GM21390 (cell line): ENCODE data around the gene DRAM1.
"Not testable (repeated sequence)": the region's sequence is repeated elsewhere in the genome, so short reads cannot be mapped to it uniquely, and the experiment has no call there.

Experiments used
- ATAC-seq: cut with Tn5 transposase; IDR thresholded peaks from one replicate; pipeline ENCODE4 v1.9.1; 2021; ENCODE audit not compliant: unreplicated experiment

Gene DRAM1

DNA sequence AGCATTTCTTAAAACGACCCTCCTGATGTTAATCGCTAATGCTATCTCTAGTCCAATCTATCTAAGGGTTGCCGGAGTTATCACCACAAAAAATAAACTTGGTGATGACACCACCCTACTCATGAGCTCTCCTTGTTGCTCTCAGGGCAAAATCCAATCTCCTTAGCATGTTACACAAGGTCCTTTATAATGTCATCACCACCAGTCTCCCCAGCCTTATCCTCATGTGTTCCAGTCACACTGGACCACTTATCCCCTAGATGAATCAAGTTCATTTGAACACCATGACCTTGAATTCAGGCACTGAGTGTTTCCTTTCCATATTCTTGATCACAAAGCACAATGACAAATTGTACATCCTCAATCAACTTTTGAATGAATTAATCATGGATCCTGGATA, 19.0 kb upstream of the DRAM1 start:
- no peak for ATAC-seq

DNA sequence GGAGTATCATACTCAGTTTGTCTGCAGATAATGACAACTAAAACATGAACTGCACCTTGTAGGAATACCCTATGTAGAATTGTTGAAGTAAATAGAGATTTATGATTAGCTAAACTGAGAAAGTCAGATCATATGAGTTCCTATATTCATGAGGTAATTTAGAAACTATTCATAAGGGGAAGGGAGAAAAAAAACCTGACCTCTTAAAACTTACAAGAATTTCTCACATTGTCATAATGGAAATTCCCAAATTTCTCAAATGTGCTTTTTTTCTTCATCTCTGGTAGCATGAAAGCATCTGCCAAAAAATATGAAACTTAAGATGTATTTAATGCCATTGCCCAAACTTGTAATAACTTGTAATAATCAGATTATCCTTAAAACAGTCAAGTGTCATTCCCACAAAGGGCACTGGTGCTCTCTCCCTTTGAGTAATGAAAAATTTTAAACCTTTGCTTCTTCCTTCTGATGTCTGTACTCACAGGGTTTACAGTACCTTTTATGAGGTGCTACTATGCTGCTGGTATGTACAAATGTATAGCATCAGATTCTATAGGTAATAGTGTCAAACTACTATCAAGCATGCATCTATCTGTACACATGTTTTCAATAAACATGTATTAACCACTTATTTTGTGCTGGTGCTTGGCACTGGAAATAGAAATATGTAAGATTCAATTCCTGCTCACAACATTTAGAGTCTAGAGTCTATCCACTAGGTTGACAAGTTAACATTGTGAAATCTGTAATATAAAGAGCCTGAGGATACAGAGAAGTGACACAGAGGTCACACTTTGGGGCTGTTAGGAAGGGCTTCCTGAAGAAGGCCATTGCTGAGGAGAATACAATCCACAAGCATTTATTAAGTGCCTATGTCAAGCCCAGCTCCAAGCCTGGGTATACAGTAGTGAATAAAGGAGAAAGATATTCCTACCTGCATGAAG, 17.4 kb upstream of the DRAM1 start:
- peak; percentile 39 for ATAC-seq

DNA sequence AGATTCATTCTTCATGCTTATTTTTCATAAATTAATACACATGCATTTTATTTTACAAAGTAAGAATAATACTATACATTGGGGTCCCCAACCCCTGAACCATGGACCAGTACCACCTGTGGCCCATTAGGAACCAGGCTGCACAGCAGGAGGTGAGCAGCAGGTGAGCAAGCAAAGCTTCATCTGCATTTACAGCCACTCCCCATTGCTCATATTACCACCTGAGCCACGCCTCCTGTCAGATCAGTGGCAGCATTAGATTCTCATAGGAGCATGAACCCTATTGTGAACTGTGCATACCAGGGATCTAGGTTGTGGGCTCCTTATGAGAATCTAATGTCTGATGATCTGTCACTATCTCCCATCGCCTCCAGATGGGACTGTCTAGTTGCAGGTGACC, 15.7 kb upstream of the DRAM1 start:
- ATAC-seq: not testable (repeated sequence)

DNA sequence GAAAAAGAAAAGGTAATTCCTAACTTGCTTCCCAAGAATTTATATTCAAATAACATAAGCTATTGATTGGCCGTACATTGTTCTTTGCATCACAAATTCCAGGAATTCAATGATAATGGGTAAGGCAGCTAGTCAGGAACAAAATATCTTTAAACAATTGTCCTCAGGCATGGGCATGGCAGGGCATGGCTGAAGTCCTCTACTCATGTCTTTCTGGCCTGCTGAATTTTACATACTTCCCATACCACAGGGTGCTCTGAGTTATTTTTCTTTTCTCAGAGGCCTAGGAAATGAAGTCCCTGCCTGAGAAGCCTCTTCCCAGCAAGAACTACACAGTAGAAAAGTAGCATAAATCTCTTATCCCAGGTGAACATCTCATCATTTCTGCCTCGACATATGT, 15.1 kb upstream of the DRAM1 start:
- no peak for ATAC-seq

DNA sequence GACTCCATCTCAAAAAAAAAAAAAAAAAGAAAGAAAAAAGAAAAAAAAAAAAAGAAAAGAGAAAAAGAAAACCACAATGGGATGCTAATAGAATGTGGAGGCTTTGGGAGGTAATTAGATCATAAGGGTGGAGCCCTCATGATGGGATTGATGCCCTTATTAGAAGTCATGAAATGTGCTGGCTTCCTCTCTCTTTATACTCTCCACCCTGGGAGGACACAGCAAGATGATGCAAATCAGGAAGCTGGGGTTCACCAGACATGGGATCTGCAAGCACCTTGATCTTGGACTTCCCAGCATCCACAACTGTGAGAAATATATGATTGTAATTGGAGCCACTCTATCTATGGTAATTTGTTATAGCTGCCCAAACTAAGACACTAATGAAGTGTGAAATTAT, 13.4 kb upstream of the DRAM1 start:
- ATAC-seq: no peak

DNA sequence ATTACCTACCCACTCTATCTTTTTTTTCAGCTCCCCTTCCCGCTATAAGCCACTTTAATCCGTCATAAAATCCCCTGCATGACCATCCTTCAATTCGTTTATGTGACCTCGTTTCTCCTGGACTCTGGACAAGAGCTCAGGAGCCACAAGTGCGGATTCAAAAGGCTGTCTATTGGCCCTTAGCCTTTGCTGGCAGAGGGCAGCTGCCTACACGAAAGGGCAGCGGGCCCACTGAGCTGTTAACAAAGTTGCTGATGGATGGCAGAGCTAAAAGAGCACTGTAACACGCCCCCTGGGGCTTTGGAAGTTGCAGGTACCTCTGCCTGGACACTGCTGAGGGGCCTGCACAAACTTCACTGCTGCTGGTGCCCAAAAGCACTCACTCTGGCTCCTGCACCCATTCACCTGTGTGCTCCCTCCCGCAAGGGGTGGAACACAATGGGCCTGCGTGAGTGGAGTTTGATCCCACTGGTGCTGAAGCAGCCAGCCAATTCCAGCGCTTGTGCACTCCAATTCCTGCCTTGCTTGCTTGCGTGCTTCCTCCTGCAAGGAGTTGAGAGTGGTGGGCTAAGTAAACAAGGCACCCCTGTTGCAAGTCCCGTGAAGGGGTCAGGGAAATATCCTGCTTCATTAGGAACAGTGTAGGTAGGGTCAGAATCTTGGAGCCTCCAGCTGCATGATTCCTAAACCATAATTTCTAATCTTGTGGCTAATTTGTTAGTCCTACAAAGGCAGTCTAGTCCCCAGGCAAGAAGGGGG, 10.6 kb upstream of the DRAM1 start:
- no peak for ATAC-seq

DNA sequence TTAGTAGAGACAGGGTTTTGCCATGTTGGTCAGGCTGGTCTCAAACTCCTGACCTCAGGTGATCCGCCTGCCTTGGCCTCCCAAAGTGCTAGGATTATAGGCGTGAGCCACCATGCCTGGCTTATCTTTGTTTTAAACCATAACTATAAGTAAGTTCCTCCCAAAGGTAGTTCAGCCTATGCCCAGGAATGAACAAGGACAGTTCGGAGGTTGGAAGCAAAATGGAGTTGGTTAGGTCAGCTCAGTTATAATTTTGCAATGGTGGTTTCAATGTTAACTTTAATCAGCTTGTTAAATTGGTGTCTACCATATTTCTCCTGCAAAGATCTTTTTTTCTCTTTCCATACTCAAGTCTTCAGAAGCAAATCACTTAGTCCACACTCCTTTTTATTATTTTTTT, 9.8 kb upstream of the DRAM1 start:
- ATAC-seq: not testable (repeated sequence)

DNA sequence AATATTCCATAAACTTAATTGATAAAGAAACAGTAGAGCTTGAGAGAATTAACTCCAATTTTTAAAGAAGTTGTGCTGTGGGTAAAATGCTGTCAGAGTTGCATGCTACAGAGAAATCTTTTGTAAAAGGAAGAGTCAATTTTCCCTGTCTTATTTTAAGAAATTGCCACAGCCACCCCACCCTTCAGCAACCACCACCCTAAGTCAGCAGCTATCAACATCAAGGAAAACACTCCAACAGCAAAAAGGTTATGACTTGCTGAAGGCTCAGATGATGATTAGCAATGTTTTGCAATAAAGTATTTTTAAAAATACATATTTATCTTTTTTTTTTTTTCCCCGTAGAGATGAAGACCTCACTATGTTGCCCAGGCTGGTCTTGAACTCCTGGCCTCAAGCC, 6.5 kb upstream of the DRAM1 start:
- ATAC-seq: no peak

DNA sequence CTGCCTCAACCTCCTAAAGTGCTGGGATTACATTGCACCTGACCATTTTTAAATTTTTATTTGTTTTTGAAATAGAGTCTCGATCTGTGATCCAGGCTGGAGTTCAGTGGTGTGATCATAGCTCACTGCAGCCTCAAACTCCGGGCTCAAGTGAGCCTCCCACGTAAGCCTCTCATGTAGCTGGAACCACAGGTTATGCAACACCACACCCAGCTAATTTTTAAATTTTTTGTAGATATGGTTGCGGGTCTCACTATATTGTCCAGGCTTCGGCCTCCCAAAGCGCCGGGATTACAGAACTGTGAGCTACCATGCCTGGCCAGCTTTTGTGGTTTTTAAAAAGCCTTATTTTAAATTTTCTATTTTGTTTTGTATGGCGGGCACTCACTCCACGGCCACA, 2.2 kb upstream of the DRAM1 start:
- no peak for ATAC-seq

DNA sequence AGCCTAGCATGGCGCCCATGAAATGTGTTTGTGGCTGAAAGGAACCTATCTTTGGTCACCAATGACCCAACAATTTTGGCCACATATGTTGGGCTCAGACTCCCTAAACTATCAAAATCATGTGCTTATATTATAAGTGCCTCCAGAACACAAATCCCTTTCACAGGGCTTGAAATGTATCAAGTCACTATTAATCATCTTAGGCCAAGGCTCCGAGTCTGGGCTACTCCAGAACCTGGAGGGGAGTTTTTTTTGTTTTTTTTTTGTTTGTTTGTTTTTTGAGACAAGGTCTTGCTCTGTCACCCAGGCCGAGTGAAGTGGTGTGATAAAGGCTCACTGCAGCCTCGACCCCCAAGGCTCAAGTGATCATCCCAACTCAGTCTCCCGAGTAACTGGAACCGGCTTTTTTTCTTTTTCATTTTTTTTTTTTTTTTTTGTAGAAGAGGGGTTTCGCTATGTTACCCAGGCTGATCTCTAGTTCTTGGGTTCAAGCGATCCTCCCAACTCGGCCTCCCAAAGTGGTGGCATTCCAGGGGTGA, 989 bp upstream of the DRAM1 start:
- ATAC-seq: no peak

DNA sequence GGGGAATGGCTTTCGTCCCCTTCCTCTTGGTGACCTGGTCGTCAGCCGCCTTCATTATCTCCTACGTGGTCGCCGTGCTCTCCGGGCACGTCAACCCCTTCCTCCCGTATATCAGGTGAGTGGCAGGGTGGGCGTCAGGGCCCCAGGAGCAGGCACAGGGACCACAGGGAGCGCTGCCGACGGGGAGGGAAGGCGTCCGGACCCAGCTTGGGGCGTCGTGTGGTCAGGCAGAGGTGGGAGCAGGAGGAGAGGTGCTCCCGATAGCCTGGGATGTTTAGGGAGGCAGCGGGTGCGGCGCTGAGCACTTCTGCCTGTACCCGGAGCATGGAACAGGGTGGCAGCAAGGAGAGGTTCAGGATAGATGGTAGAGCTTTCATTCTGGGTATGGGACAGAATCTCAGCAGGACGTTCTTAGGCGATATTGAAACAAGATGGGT, 444 bp downstream of the DRAM1 start:
- peak; percentile 22 for ATAC-seq

DNA sequence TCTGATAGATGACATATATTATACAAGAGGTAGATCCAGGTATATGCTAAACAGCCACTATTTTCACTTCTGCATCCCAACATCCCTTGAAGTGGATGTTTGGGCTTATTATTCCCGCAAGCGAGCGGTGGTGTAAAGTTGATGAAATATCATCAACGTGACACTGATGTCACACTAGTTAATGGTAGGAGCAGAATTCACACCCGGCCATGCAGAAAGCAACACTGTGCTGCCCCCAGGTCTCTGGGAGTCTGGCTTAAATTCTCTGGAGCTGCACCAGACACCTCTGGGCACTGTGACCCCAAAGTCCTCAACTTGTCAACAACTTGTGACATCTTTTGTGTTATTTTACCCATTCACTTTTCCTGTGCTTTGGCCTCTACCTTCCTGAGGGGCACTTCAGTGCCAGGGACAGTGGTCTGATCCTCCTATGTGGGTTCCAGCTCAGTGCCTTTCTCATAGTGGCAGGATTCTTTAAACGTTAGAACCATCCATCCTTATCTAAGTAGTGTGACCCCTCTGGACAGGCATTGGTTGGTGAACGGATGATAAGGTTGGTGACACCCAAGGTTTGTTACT, 952 bp downstream of the DRAM1 start:
- no peak for ATAC-seq

DNA sequence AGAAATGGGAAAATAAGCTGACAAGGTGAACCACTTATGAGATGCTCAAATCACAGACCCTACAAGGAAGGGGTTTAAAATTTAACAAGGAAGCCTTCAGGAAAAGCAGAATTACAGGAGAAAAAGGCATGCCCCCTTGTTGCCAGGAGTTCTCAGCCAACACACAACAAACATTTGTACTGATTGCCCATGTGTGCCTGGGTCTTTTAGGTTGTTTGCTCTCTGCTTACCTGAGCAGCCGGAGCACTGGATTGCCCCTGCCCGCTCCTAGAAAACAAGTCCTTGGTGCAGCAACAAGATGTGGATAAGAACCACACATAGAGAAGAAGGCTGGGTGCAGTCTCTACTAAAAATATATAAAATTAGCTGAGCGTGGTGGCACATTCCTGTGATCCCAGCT, 3.4 kb downstream of the DRAM1 start:
- ATAC-seq: no peak

DNA sequence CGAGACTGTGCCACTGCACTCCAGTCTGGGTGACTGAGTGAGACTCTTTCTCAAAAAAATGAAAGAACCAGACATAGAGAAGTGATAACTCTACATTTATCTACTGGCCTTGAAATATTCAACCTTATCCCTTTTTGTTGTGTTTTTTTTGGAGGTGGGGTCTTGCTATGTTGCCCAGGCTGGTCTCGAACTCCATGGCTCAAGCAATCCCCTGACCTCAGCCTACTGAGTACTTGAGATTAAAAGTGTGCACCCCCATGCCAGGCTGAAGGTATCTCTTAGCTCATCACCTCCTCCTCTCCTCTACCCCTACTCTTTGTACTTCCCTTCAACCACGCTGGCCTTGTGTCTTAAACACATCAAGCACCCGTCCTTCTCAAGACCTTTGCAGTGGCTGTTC, 3.8 kb downstream of the DRAM1 start:
- ATAC-seq: no peak

DNA sequence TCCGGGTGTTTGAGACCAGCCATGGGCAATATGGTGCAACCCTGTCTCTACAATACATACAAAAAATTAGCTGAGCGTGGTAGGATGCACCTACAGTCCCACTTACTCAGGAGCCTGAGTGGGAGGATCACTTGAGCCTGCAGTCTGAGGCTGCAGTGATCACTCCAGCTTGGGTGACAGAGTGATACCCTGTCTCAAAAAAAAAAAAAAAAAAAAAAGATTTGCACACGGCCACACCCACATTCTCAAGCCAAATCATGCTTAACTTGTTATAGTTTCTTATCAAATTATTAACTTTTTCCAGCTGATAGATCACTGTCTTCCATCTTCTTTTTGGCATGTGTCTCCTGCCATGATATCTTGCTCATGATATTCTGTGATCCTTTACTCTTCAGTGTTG, 6.8 kb downstream of the DRAM1 start:
- ATAC-seq: no peak

DNA sequence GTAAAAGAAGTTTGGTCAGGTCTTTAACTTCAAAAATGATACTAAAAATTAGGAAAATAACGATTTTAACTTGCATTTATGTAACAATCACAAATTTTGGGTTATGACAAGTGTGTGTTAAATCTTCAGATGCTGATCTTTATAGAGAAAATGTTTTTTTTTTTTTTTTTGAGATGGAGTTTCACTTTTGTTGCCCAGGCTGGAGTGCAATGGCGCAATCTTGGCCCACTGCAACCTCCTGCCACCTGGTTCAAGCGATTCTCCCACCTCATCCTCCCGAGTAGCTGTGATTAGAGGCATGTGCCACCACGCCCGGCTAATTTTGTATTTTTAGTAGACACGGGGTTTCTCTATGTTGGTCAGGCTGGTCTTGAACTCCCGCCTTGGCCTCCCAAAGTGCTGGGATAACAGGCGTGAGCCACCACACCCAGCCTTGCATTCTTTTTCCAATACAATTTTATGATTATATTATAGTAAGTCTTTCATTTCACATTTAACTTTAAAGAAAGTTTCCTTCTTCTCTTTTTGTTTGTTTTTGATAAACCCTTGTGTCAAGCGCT, 7.5 kb downstream of the DRAM1 start:
- not testable (repeated sequence) for ATAC-seq

DNA sequence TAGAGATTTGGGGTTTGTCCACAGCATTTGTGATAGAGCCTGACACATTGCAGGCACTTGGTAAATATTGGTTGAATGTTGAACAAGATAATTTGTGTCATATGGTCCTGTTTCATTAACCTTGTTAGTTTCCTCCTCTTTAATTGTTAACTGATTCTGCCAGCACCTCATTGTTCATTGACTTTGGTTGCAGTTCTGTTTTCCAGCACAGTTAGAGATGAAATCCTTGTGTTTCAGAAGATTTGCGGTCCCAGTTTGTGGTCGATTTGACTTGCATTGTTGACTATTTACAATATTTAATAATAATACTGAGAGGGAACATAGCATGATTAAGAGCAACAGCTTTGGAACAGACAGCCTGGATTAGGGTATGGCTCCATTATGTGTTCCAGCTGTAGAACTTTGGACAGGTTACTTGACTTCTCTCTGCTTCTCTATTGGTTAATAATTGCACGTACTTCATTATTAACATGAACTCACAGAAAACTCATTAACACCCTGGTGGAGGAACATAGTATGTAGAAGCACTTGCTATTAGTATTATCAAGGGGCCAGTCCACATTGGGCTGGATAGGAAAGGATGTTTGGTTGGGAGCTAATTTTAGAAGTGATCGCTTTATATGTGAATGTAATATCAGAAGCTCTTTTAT, 8.7 kb downstream of the DRAM1 start:
- peak; percentile 50 for ATAC-seq

DNA sequence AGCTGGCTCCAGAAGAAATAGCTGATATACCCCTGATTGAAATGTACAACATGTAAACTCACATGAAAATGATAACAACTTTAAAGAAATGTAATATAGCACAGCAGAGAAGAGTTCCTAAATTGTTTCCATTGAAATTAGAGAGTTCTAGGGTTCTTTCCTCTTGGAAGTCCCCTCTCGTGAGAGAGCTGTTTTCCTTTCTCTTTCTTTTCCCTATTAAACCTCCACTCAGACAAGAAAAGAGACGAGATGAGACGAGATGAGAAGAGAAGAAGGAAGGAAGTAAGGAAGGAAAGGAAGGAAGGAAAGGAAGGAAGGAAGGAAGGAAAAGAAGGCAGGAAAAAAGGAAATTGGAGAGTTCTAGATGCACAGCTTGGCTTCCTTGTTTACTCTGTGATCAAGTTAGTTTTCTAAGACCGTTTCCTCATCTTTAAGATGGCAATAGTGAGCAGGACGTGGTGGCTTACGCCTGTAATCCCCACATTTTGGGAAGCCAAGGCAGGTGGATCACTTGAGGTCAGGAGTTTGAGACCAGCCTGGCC, 11.9 kb downstream of the DRAM1 start:
- ATAC-seq: no peak

DNA sequence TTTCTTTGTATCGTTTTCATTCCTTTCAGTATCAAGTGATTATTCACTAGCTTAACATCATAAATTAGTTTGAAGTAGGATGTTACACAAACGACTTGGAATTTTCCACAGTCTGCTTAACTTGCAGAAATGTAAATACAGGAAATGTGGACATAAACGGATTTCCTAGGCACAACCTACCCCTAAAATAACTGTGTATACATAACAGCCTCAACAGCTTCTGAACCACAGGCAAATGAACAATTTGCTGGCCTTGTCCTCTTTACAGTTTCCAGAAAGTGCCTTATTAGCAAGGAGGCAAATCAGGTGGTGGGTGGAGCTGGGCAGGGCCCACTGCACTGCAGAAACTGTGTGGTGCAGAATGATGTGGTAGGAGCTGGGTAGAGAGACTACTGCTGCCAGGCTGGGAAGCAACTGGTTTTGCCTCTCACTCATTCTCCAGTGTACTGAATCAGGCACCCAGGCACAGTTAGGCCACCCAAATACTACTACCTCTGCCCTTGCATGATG, 14.1 kb downstream of the DRAM1 start:
- ATAC-seq: peak; percentile 91

DNA sequence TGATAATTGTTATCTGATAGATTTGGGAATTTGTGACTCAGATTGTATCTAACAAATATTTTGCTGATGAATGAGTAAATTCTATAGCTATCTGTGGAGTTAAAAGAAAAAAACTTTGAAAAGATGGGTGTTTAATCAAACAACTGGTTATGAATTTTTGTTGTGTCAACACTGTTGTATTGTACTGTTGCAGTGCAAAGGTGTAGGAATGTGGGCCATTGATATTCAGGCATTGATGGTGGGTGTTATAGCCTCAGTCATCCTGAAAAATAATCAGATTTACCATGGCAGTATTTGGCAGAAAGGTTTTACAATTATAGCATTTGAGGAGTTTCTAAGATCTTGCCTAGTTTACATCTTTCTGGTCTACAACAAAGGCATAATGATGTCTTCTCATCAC, 15.4 kb downstream of the DRAM1 start:
- ATAC-seq: no peak
